HepG2 (cell line): Measurements from ENCODE around the gene UBQLN1. TPM values are rescaled to one million over a fixed set of nuclear protein-coding genes. Genes with fewer than 3 reads are reported as not detected.

ENCODE experiments used
- ARNTL ChIP-seq: sonication (generic); formaldehyde crosslinking; IDR thresholded peaks from 2 replicates; pipeline ENCODE4 v1.4.0; 2020; ENCODE audit warnings: mild to moderate bottlenecking, missing genetic modification reagents
- ATM ChIP-seq: fragments of 450-650 bp; IDR thresholded peaks from 2 replicates; pipeline ENCODE4 v1.7.1; 2017; ENCODE audit warnings: mild to moderate bottlenecking, borderline replicate concordance
- CBX5 ChIP-seq: sonication (generic); formaldehyde crosslinking; IDR thresholded peaks from 2 replicates; pipeline ENCODE4 v1.4.0; 2020; ENCODE audit warnings: missing genetic modification reagents, borderline replicate concordance
- DPF2 ChIP-seq: sonication (generic); formaldehyde crosslinking; IDR thresholded peaks from 2 replicates; pipeline ENCODE4 v1.4.0; 2020; ENCODE audit warnings: mild to moderate bottlenecking, low read depth, missing genetic modification reagents, borderline replicate concordance
- EP300 ChIP-seq, 3 experiments: sonication (generic) in 1 of 3; formaldehyde crosslinking in 1 of 3; IDR thresholded peaks; 2 replicates each; pipeline versions ENCODE4 v1.5.1 to v1.6.1; 2011 to 2020; ENCODE audit warnings: low read depth in 2 of 3, low read length in 2 of 3, borderline replicate concordance in 1 of 3, improper control_type of control experiment in 1 of 3, mild to moderate bottlenecking in 1 of 3, missing genetic modification reagents in 1 of 3, moderate library complexity in 1 of 3
- KLF16 ChIP-seq, 2 experiments: sonication (generic) in 1 of 2; formaldehyde crosslinking in 1 of 2; IDR thresholded peaks; 2 replicates each; pipeline versions ENCODE4 v1.6.1 to v1.8.0; 2016 to 2023; ENCODE audit warnings: missing genetic modification reagents in 2 of 2, missing compliant biosample characterization in 1 of 2
- MZF1 ChIP-seq: sonication (generic); formaldehyde crosslinking; IDR thresholded peaks from 2 replicates; pipeline ENCODE4 v1.8.1; 2023; ENCODE audit warnings: mild to moderate bottlenecking, missing genetic modification reagents, borderline replicate concordance
- NFIB ChIP-seq: sonication (generic); formaldehyde crosslinking; IDR thresholded peaks from 2 replicates; pipeline ENCODE4 v1.9.0; 2021; ENCODE audit warnings: missing genetic modification reagents, mild to moderate bottlenecking, borderline replicate concordance
- PAWR ChIP-seq: sonication (generic); formaldehyde crosslinking; IDR thresholded peaks from 2 replicates; pipeline ENCODE4 v1.4.0; 2020; ENCODE audit warnings: missing genetic modification reagents, mild to moderate bottlenecking, borderline replicate concordance
- PCBP2 ChIP-seq: fragments of 200-400 bp; formaldehyde crosslinking; optimal IDR thresholded peaks from 2 replicates; pipeline ENCODE3; 2018; ENCODE audit warnings: low read length, low read depth; ENCODE audit not compliant: poor library complexity, severe bottlenecking
- SETDB1 ChIP-seq: sonication (generic); formaldehyde crosslinking; IDR thresholded peaks from 2 replicates; pipeline ENCODE4 v1.5.1; 2020; ENCODE audit warnings: missing genetic modification reagents, mild to moderate bottlenecking, borderline replicate concordance
- STAG1 ChIP-seq: sonication (generic); formaldehyde crosslinking; IDR thresholded peaks from 2 replicates; pipeline ENCODE4 v1.4.0; 2020; ENCODE audit warnings: missing genetic modification reagents
- YEATS2 ChIP-seq: sonication (generic); formaldehyde crosslinking; IDR thresholded peaks from 2 replicates; pipeline ENCODE4 v1.4.0; 2020; ENCODE audit warnings: missing genetic modification reagents, borderline replicate concordance
- ZNF484 ChIP-seq: sonication (generic); formaldehyde crosslinking; IDR thresholded peaks from 2 replicates; pipeline ENCODE4 v1.5.1; 2020; ENCODE audit warnings: mild to moderate bottlenecking, low read depth, missing genetic modification reagents, borderline replicate concordance
- ZNF724P ChIP-seq: sonication (generic); formaldehyde crosslinking; IDR thresholded peaks from 2 replicates; pipeline ENCODE4 v1.8.0; 2022; ENCODE audit warnings: missing genetic modification reagents, borderline replicate concordance
- ZNF839 ChIP-seq: sonication (generic); formaldehyde crosslinking; IDR thresholded peaks from 2 replicates; pipeline ENCODE4 v1.4.0; 2020; ENCODE audit warnings: missing genetic modification reagents, mild to moderate bottlenecking, borderline replicate concordance
- polyA plus RNA-seq, 8 experiments: library from polyadenylated mRNA; depleted of rRNA in 3 of 8; stranded (reverse) in 7 of 8; unstranded in 1 of 8; fragments of >200 nt; fragmentation: Illumina TruSeq in 4 of 8; extraction: Trizol in 4 of 8; gene quantifications; 2 replicates each; pipeline versions ENCODE4 v1.2.1 to v1.2.3, GENCODE V29; 2011 to 2016; ENCODE audit warnings: low read depth in 4 of 8, missing spikeins in 1 of 8, mixed read lengths in 1 of 8; ENCODE audit not compliant: insufficient read depth in 1 of 8
- total RNA-seq, 5 experiments: library from RNA; depleted of rRNA; stranded (reverse); fragments of >200 nt; fragmentation: Illumina TruSeq; extraction: Trizol; gene quantifications; 2 replicates each; pipeline ENCODE4 v1.2.3, GENCODE V29; 2016; ENCODE audit warnings: low read depth in 1 of 5
- TF ChIP-seq, protein P1 (sequence below): sonication (generic); formaldehyde crosslinking; conservative IDR thresholded peaks from 2 replicates; pipeline ENCODE4 v1.4.0; 2020; ENCODE audit warnings: missing genetic modification reagents
- TF ChIP-seq, protein P2 (sequence below): sonication (generic); formaldehyde crosslinking; IDR thresholded peaks from 2 replicates; pipeline ENCODE4 v1.4.0; 2020; ENCODE audit warnings: missing genetic modification reagents
- TF ChIP-seq, protein P3 (sequence below): sonication (generic); formaldehyde crosslinking; IDR thresholded peaks from 2 replicates; pipeline ENCODE4 v1.5.0; 2020; ENCODE audit warnings: missing genetic modification reagents
- TF ChIP-seq, protein P4 (sequence below): sonication (generic); formaldehyde crosslinking; conservative IDR thresholded peaks from 2 replicates; pipeline ENCODE4 v1.4.0; 2020; ENCODE audit warnings: missing genetic modification reagents
- TF ChIP-seq, protein P5 (sequence below): sonication (generic); formaldehyde crosslinking; IDR thresholded peaks from 2 replicates; pipeline ENCODE4 v1.8.1; 2023; ENCODE audit warnings: mild to moderate bottlenecking, missing genetic modification reagents, borderline replicate concordance
- TF ChIP-seq, protein P6 (sequence below): IDR thresholded peaks from 2 replicates; pipeline ENCODE4 v1.6.1; 2016; ENCODE audit warnings: missing compliant biosample characterization, missing genetic modification reagents, borderline replicate concordance

UBQLN1 gene
- total and polyA plus RNA-seq, 2 of the 13 experiments (the other 11 are each of a cell fraction or from before 2014, with no cell fraction given) = 78.1 to 83.8 TPM

DNA sequence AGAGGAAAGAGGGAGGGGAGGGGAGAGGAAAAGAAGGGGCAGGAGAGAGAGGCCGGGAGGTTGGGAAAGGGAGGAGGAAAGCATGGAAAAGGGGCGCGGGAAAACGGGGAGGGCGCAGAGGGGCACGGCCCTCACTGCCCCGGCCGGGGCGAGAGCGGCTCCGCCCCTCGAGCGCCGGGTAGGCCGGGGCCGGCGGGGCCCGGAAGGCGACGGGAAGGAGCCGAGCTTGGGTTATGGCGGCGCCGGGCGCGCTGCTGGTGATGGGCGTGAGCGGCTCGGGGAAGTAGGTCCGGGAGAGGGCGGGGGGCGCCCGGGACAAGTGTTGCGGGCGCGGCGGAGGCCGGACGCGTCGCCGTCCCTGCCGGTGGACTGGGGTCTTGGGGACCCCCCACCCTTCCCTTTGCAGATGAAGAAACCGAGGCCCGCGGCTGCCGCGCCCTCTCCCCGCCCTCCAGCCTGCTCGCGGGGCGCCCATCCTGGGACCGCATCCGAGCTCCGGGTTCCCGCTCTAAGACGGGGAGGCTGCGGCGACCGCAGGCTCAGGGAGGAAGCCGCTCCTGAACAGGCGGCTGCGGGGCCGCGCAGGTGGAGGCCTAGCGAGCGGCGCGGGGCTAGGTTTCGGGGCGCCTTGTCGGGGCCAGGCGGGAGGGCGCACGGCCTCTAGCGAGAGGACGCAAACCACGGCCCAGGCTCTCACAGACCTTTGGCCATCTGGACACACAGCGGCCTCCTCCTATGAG lies 84.6 kb downstream of the UBQLN1 start, which contains the start of gene IDNK (continued):
- TF ChIP-seq, protein P1, sequence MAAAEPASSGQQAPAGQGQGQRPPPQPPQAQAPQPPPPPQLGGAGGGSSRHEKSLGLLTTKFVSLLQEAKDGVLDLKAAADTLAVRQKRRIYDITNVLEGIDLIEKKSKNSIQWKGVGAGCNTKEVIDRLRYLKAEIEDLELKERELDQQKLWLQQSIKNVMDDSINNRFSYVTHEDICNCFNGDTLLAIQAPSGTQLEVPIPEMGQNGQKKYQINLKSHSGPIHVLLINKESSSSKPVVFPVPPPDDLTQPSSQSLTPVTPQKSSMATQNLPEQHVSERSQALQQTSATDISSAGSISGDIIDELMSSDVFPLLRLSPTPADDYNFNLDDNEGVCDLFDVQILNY (CRISPR knock-in tag) = peak; percentile 21
- TF ChIP-seq NFIB (no peak), ARNTL (CRISPR knock-in tag) (no peak), ATM (no peak), DPF2 (CRISPR knock-in tag) (no peak), ZNF724P (no peak), SETDB1 (CRISPR knock-in tag) (no peak), PCBP2 (no peak), ZNF839 (CRISPR knock-in tag) (no peak; the same call in 1 of the 2 replicates), KLF16 (CRISPR knock-in tag; IDR thresholded peaks at IDR 0.05) (no peak; a peak in 1 of 4 replicates), STAG1 (CRISPR knock-in tag) (no peak), CBX5 (CRISPR knock-in tag) (no peak), YEATS2 (no peak), ZNF484 (CRISPR knock-in tag) (no peak), MZF1 (CRISPR knock-in tag) (no peak), EP300 (IDR thresholded peaks at IDR 0.05; ENCODE audit: low read depth in 2 of 2, low read length in 2 of 2) (no peak), EP300 (CRISPR knock-in tag; IDR thresholded peaks at IDR 0.05; ENCODE audit: borderline replicate concordance) (no peak), PAWR (no peak)
- TF ChIP-seq, protein P2, sequence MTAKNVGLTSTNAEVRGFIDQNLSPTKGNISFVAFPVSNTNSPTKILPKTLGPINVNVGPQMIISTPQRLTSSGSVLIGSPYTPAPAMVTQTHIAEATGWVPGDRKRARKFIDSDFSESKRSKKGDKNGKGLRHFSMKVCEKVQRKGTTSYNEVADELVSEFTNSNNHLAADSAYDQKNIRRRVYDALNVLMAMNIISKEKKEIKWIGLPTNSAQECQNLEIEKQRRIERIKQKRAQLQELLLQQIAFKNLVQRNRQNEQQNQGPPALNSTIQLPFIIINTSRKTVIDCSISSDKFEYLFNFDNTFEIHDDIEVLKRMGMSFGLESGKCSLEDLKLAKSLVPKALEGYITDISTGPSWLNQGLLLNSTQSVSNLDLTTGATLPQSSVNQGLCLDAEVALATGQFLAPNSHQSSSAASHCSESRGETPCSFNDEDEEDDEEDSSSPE (CRISPR knock-in tag) = peak; percentile 38
- TF ChIP-seq, protein P3, sequence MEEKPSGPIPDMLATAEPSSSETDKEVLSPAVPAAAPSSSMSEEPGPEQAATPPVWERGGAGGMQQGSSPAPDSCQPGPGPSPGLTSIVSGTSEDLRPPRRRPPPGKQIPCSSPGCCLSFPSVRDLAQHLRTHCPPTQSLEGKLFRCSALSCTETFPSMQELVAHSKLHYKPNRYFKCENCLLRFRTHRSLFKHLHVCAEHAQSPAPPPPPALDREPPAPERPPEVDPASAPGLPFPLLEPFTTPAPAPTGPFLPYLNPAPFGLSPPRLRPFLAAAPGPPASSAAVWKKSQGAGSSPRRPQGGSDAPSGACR (CRISPR knock-in tag) = no peak
- TF ChIP-seq, protein P4, sequence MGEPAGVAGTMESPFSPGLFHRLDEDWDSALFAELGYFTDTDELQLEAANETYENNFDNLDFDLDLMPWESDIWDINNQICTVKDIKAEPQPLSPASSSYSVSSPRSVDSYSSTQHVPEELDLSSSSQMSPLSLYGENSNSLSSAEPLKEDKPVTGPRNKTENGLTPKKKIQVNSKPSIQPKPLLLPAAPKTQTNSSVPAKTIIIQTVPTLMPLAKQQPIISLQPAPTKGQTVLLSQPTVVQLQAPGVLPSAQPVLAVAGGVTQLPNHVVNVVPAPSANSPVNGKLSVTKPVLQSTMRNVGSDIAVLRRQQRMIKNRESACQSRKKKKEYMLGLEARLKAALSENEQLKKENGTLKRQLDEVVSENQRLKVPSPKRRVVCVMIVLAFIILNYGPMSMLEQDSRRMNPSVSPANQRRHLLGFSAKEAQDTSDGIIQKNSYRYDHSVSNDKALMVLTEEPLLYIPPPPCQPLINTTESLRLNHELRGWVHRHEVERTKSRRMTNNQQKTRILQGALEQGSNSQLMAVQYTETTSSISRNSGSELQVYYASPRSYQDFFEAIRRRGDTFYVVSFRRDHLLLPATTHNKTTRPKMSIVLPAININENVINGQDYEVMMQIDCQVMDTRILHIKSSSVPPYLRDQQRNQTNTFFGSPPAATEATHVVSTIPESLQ (CRISPR knock-in tag) = no peak
- TF ChIP-seq, protein P5, sequence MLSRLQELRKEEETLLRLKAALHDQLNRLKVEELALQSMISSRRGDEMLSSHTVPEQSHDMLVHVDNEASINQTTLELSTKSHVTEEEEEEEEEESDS = 0 out of 2 replicates have a peak, but pooled peaks have one; percentile 21
- TF ChIP-seq, protein P6, sequence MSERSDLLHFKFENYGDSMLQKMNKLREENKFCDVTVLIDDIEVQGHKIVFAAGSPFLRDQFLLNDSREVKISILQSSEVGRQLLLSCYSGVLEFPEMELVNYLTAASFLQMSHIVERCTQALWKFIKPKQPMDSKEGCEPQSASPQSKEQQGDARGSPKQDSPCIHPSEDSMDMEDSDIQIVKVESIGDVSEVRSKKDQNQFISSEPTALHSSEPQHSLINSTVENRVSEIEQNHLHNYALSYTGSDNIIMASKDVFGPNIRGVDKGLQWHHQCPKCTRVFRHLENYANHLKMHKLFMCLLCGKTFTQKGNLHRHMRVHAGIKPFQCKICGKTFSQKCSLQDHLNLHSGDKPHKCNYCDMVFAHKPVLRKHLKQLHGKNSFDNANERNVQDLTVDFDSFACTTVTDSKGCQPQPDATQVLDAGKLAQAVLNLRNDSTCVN (CRISPR knock-in tag) = 0 out of 2 replicates have a peak, but pooled peaks have one; percentile 15
